ENCODE results near the gene FOXP4.

GRCh38 chr6:41523915-41524633 lies 22.1 kb upstream of the FOXP4 start:
- TF ChIP-seq CTCF (conservative IDR thresholded peaks at IDR 0.05 in 1 of 2, IDR thresholded peaks at IDR 0.05 in 1 of 2; ENCODE audit: low read depth in 1 of 2, low read length in 2 of 2) = no peak
- TF ChIP-seq EZH2 (IDR thresholded peaks at IDR 0.05; ENCODE audit: low read length, missing control alignments) = no peak

Measured in fibroblast of lung (primary cell).